ENCODE results near the gene PKM.

PKM gene

GRCh38 chr15:72242775-72243370 is 11.9 kb upstream of the PKM start:
- TF ChIP-seq, protein P1, sequence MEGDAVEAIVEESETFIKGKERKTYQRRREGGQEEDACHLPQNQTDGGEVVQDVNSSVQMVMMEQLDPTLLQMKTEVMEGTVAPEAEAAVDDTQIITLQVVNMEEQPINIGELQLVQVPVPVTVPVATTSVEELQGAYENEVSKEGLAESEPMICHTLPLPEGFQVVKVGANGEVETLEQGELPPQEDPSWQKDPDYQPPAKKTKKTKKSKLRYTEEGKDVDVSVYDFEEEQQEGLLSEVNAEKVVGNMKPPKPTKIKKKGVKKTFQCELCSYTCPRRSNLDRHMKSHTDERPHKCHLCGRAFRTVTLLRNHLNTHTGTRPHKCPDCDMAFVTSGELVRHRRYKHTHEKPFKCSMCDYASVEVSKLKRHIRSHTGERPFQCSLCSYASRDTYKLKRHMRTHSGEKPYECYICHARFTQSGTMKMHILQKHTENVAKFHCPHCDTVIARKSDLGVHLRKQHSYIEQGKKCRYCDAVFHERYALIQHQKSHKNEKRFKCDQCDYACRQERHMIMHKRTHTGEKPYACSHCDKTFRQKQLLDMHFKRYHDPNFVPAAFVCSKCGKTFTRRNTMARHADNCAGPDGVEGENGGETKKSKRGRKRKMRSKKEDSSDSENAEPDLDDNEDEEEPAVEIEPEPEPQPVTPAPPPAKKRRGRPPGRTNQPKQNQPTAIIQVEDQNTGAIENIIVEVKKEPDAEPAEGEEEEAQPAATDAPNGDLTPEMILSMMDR (IDR thresholded peaks at IDR 0.05; ENCODE audit: low read depth, low read length) = no peak

DNA sequence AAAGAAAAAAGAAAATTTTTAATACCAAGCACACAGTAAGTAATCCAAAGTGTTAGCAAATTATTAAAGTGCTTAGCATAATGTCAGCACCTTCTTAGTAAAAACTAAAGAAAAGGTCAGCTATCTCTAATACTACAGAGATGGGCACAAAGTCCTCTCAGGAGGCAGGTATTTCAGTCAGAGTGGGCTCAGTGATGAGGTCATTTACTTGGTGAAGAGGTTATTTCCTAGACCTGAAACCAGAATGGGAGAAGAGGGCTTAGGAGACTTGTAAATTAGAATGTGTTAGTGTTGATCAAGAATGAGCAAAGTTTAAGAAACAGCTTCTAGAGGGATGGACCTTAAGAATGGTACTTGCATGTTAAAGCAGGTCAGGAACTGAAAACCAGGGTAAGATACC is 8.7 kb upstream of the PKM start:
- no peak overlapping the region for H3K4me3 ChIP-seq (ENCODE audit: low read depth, low read length)
- TF ChIP-seq, protein P1 (IDR thresholded peaks at IDR 0.05; ENCODE audit: low read depth, low read length) = no peak

More at GRCh38 chr15:72242775-72243370, 11.9 kb upstream of the PKM start:
- no peak overlapping the region for H3K4me3 ChIP-seq (ENCODE audit: low read depth, low read length)

- no peak overlapping the region for H3K4me3 ChIP-seq (ENCODE audit: low read depth, low read length)
- TF ChIP-seq, protein P1 (IDR thresholded peaks at IDR 0.05; ENCODE audit: low read depth, low read length) = no peak
Measured at GRCh38 chr15:72238586-72238985, 7.6 kb upstream of the PKM start.

DNA sequence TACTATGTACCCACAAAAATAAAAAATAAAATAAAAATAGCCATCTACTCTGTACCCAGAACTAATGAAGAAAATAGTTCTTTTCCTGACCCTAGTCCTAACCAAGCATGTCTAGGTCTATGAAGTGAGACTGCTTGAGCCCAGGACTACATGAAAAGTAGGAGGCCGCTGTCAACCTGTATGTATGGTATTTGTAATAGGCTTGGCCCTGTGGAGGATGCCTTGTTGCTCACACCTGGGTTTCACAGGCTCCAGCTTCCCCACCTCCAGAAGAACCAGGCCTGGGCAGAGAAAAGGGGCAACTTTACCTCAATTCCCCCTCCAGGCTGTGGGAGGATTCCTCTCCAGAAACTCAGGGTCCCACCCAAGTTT is 6.8 kb upstream of the PKM start:
- TF ChIP-seq, protein P1 (IDR thresholded peaks at IDR 0.05; ENCODE audit: low read depth, low read length) = no peak
- H3K4me3 ChIP-seq (ENCODE audit: low read depth, low read length) = no peak overlapping the region

GRCh38 chr15:72237029-72237852 is 6.3 kb upstream of the PKM start:
- H3K4me3 ChIP-seq (ENCODE audit: low read depth, low read length) = peak overlapping the region; percentile 64
- TF ChIP-seq, protein P1 (IDR thresholded peaks at IDR 0.05; ENCODE audit: low read depth, low read length) = no peak

- TF ChIP-seq, protein P1 (IDR thresholded peaks at IDR 0.05; ENCODE audit: low read depth, low read length) = no peak
- peak overlapping the region; percentile 64 for H3K4me3 ChIP-seq (ENCODE audit: low read depth, low read length)
Measured at GRCh38 chr15:72236381-72237003, 5.5 kb upstream of the PKM start.

- TF ChIP-seq, protein P1 (IDR thresholded peaks at IDR 0.05; ENCODE audit: low read depth, low read length) = no peak
- H3K4me3 ChIP-seq (ENCODE audit: low read depth, low read length) = no peak overlapping the region
Measured at GRCh38 chr15:72235298-72235697, 4.3 kb upstream of the PKM start.
